Breast epithelium (tissue), 4 donors: ENCODE data around the gene ABCA6. TPM values are rescaled to one million over a fixed set of nuclear protein-coding genes. Genes with fewer than 3 reads are reported as not detected.

Experiments
- DNase-seq, 2 donors: peaks; one replicate each; pipeline ENCODE4 v3.0.0-alpha.2; 2019; ENCODE audit warnings: low spot score in 2 of 2
- H3K27ac ChIP-seq, 2 donors: fragments of 200-600 bp; sonication (generic) in 1 of 2; one replicate each; pipeline ENCODE4 v1.5.1; 2016 to 2019; ENCODE audit warnings: mild to moderate bottlenecking in 1 of 2
- H3K27me3 ChIP-seq, 2 donors: fragments of 200-600 bp; sonication (generic) in 1 of 2; one replicate each; pipeline versions ENCODE4 v1.5.1 to v1.6.0; 2017 to 2019; ENCODE audit warnings: control low read depth in 1 of 2, mild to moderate bottlenecking in 1 of 2
- H3K36me3 ChIP-seq: fragments of 200-600 bp; one replicate; pipeline ENCODE4 v1.5.1; 2019
- H3K4me1 ChIP-seq, 2 donors: fragments of 200-600 bp; sonication (generic); one replicate each; pipeline ENCODE4 v1.5.1; 2016 to 2019; ENCODE audit warnings: control low read depth in 1 of 2
- H3K4me3 ChIP-seq, 3 donors: fragments of 200-600 bp; sonication (generic); 1 replicate in 2 of 3; 2 replicates in 1 of 3; pipeline ENCODE4 v1.5.1; 2016 to 2019; ENCODE audit warnings: mild to moderate bottlenecking in 3 of 3, moderate library complexity in 2 of 3
- H3K9me3 ChIP-seq, 2 donors: fragments of 200-600 bp; sonication (generic) in 1 of 2; one replicate each; pipeline ENCODE4 v1.5.1; 2016 to 2019; ENCODE audit warnings: control low read depth in 1 of 2
- CTCF ChIP-seq, 3 donors: fragments of 450-650 bp; IDR thresholded peaks; one replicate each; pipeline ENCODE4 v1.5.1; 2016 to 2017; ENCODE audit warnings: antibody characterized with exemption in 3 of 3, mild to moderate bottlenecking in 3 of 3, moderate library complexity in 3 of 3
- POLR2A ChIP-seq: fragments of 450-650 bp; IDR thresholded peaks from one replicate; pipeline ENCODE4 v1.6.1; 2016; ENCODE audit warnings: antibody characterized with exemption, mild to moderate bottlenecking, moderate library complexity
- POLR2AphosphoS5 ChIP-seq, 3 donors: sonication (generic); formaldehyde crosslinking; IDR thresholded peaks; one replicate each; pipeline ENCODE4 v1.6.1; 2017; ENCODE audit warnings: antibody characterized with exemption in 3 of 3
- intact Hi-C: fragments of 100-400 bp; cut with DNase I; formaldehyde crosslinking; loops from one replicate; pipeline ENCODE4 v1.15.1; 2023; ENCODE audit warnings: low total_unique reads
- total RNA-seq, 3 donors: library from RNA; depleted of rRNA; stranded (reverse); fragments of >200 nt; gene quantifications; one replicate each; pipeline ENCODE4 v1.1.0, GENCODE V29; 2016

ABCA6 gene
- total RNA-seq, 3 donors from 2014 or later, result 61.2 to 198 (median 122) TPM

- intact Hi-C loops, result no loop called here
- no peak overlapping the region for H3K4me3 ChIP-seq
- no peak for TF ChIP-seq CTCF (IDR thresholded peaks at IDR 0.05)
- no peak for TF ChIP-seq POLR2AphosphoS5 (IDR thresholded peaks at IDR 0.05)
- no peak for TF ChIP-seq POLR2A
- no peaks in the 10 kb centered on the region for H3K36me3 ChIP-seq
- H3K4me1 ChIP-seq, result no peaks in the 10 kb centered on the region
- H3K27ac ChIP-seq, result no peak overlapping the region
- H3K9me3 ChIP-seq, result no peaks in the 10 kb centered on the region
- DNase-seq, result no peak
- H3K27me3 ChIP-seq, result no peaks in the 10 kb centered on the region
These were observed 5.8 kb upstream of the ABCA6 start for GRCh38 chr17:69147460-69147859.

- Histone ChIP-seq H3K36me3 (no peaks in the 10 kb centered on the region), H3K4me3 (no peak overlapping the region), H3K27ac (peak overlapping the region; percentile 50 to 72), H3K9me3 (no peaks in the 10 kb centered on the region), H3K27me3 (no peaks in the 10 kb centered on the region), H3K4me1 (no peaks in the 10 kb centered on the region)
- TF ChIP-seq POLR2A (no peak), CTCF (IDR thresholded peaks at IDR 0.05) (no peak), POLR2AphosphoS5 (IDR thresholded peaks at IDR 0.05) (no peak)
- intact Hi-C loops, result no loop called here
- no peak for DNase-seq
These were observed 2.9 kb upstream of the ABCA6 start for GRCh38 chr17:69144331-69145255.

GRCh38 chr17:69143683-69144231, 2.1 kb upstream of the ABCA6 start:
- no peaks in the 10 kb centered on the region for H3K4me1 ChIP-seq
- H3K36me3 ChIP-seq, result no peaks in the 10 kb centered on the region
- H3K9me3 ChIP-seq, result no peaks in the 10 kb centered on the region
- TF ChIP-seq POLR2AphosphoS5 (IDR thresholded peaks at IDR 0.05) (no peak), POLR2A (no peak), CTCF (IDR thresholded peaks at IDR 0.05) (no peak)
- intact Hi-C loops, result no loop called here
- no peaks in the 10 kb centered on the region for H3K27me3 ChIP-seq
- no peak overlapping the region for H3K4me3 ChIP-seq
- H3K27ac ChIP-seq, result peak overlapping the region; percentile 50 to 72
- no peak for DNase-seq

GRCh38 chr17:69143151-69143550, 1.5 kb upstream of the ABCA6 start:
- peak overlapping the region; percentile 50 to 72 for H3K27ac ChIP-seq
- intact Hi-C loops, result no loop called here

More at GRCh38 chr17:69143151-69143550, 1.5 kb upstream of the ABCA6 start:
- Histone ChIP-seq H3K9me3 (no peaks in the 10 kb centered on the region), H3K4me3 (no peak overlapping the region), H3K27me3 (no peaks in the 10 kb centered on the region), H3K36me3 (no peaks in the 10 kb centered on the region), H3K4me1 (no peaks in the 10 kb centered on the region)
- TF ChIP-seq POLR2A, result no peak
- no peak for TF ChIP-seq CTCF (IDR thresholded peaks at IDR 0.05)
- TF ChIP-seq POLR2AphosphoS5 (IDR thresholded peaks at IDR 0.05), result no peak
- no peak for DNase-seq
